Thoracic aorta (tissue), 2 donors: Measurements from ENCODE around the gene CAPN14. TPM values are rescaled to one million over a fixed set of nuclear protein-coding genes. Genes with fewer than 3 reads are reported as not detected.

Experiments used
- ATAC-seq: fragments of 150-250 bp; one replicate; pipeline ENCODE4 v1.8.0; 2017; ENCODE audit warnings: low read depth; ENCODE audit not compliant: insufficient number of reproducible peaks, low FRiP score
- DNase-seq: peaks from one replicate; pipeline ENCODE4 v3.0.0-alpha.2; 2020; ENCODE audit warnings: low spot score
- H3K27ac ChIP-seq, 2 donors: fragments of 200-600 bp; sonication (generic); 1 replicate in 1 of 2; 2 replicates in 1 of 2; pipeline ENCODE4 v1.5.1; 2016; ENCODE audit warnings: mild to moderate bottlenecking in 2 of 2, moderate library complexity in 2 of 2
- H3K27me3 ChIP-seq: fragments of 200-600 bp; sonication (generic); replicated peaks from 2 replicates; pipeline ENCODE4 v1.6.0; 2016; ENCODE audit warnings: mild to moderate bottlenecking; ENCODE audit not compliant: insufficient read depth
- H3K36me3 ChIP-seq: fragments of 200-600 bp; sonication (generic); one replicate; pipeline ENCODE4 v1.5.1; 2016
- H3K4me1 ChIP-seq, 2 donors: fragments of 200-600 bp; sonication (generic); 1 replicate in 1 of 2; 2 replicates in 1 of 2; pipeline versions ENCODE4 v1.5.1 to v1.6.0; 2016; ENCODE audit warnings: low read depth in 2 of 2, mild to moderate bottlenecking in 1 of 2; ENCODE audit not compliant: control insufficient read depth in 1 of 2
- H3K4me3 ChIP-seq: fragments of 200-600 bp; sonication (generic); 2 replicates; pipeline ENCODE4 v1.5.1; 2016; ENCODE audit warnings: mild to moderate bottlenecking
- H3K9me3 ChIP-seq: fragments of 200-600 bp; sonication (generic); 2 replicates; pipeline ENCODE4 v1.5.1; 2016
- CTCF ChIP-seq: fragments of 200-600 bp; sonication (generic); IDR thresholded peaks from one replicate; pipeline ENCODE4 v1.5.1; 2019; ENCODE audit warnings: antibody characterized with exemption
- total RNA-seq, 2 donors: library from RNA; depleted of rRNA; stranded (reverse); fragments of >200 nt; gene quantifications; one replicate each; pipeline versions ENCODE4 v1.1.0 to v1.2.3, GENCODE V29; 2016

The CAPN14 gene
- total RNA-seq, 2 donors from 2014 or later, result 0.14 TPM; not detected in 1

GRCh38 chr2:31254237-31255203, 37.2 kb upstream of the CAPN14 start:
- Histone ChIP-seq H3K27me3 (no peaks in the 10 kb centered on the region), H3K9me3 (no peaks in the 10 kb centered on the region), H3K27ac (no peak overlapping the region), H3K36me3 (peaks cover 24% of the 10 kb centered on the region), H3K4me1 (no peaks in the 10 kb centered on the region), H3K4me3 (no peak overlapping the region)
- DNase-seq, result no peak
- TF ChIP-seq CTCF, result no peak
- no peak for ATAC-seq

GRCh38 chr2:31253356-31254131, 36.2 kb upstream of the CAPN14 start:
- peaks cover 22% of the 10 kb centered on the region for H3K36me3 ChIP-seq
- no peak for ATAC-seq
- no peak for TF ChIP-seq CTCF

GRCh38 chr2:31251851-31252250, 34.5 kb upstream of the CAPN14 start:
- Histone ChIP-seq H3K4me3 (no peak overlapping the region), H3K27me3 (no peaks in the 10 kb centered on the region), H3K36me3 (peaks cover 21% of the 10 kb centered on the region), H3K27ac (no peak overlapping the region), H3K9me3 (no peaks in the 10 kb centered on the region), H3K4me1 (no peaks in the 10 kb centered on the region)
- ATAC-seq (no peak), DNase-seq (no peak)
- no peak for TF ChIP-seq CTCF

More at GRCh38 chr2:31253356-31254131, 36.2 kb upstream of the CAPN14 start:
- Histone ChIP-seq H3K4me1 (no peaks in the 10 kb centered on the region), H3K27me3 (no peaks in the 10 kb centered on the region), H3K9me3 (no peaks in the 10 kb centered on the region), H3K4me3 (no peak overlapping the region), H3K27ac (no peak overlapping the region)
- DNase-seq, result no peak

- H3K4me1 ChIP-seq, result no peaks in the 10 kb centered on the region
- no peak overlapping the region for H3K4me3 ChIP-seq
- ATAC-seq, result no peak
- TF ChIP-seq CTCF, result no peak
- DNase-seq, result no peak
- no peak overlapping the region for H3K27ac ChIP-seq
- peaks cover 15% of the 10 kb centered on the region for H3K36me3 ChIP-seq
- no peaks in the 10 kb centered on the region for H3K9me3 ChIP-seq
- H3K27me3 ChIP-seq, result no peaks in the 10 kb centered on the region
Observed at GRCh38 chr2:31251018-31251417, 33.7 kb upstream of the CAPN14 start.

- H3K4me3 ChIP-seq, result no peak overlapping the region
- no peaks in the 10 kb centered on the region for H3K9me3 ChIP-seq
- DNase-seq, result no peak
- H3K27ac ChIP-seq, result no peak overlapping the region
- no peaks in the 10 kb centered on the region for H3K4me1 ChIP-seq
- ATAC-seq, result no peak
- no peaks in the 10 kb centered on the region for H3K27me3 ChIP-seq
- no peak for TF ChIP-seq CTCF
- H3K36me3 ChIP-seq, result peaks cover 26% of the 10 kb centered on the region
Observed at GRCh38 chr2:31249009-31249690, 31.8 kb upstream of the CAPN14 start.
